AG04450 (cell line): Measurements from ENCODE around the gene IDUA. TPM values are rescaled to one million over a fixed set of nuclear protein-coding genes. Genes with fewer than 3 reads are reported as not detected.

Experiments
- CTCF ChIA-PET: fragments of 300-600, 350-600 bp; formaldehyde crosslinking; extraction: SDS; loops from one replicate; lab custom pipeline; 2022; ENCODE audit warnings: antibody characterized with exemption, inconsistent platforms; lab: Charles Lee
- POLR2A ChIA-PET: fragments of 350-600 bp; formaldehyde crosslinking; extraction: SDS; loops from one replicate; lab custom pipeline; 2021; ENCODE audit warnings: antibody characterized with exemption, inconsistent platforms; lab: Yijun Ruan, JAX
- DNase-seq: peaks from one replicate; pipeline ENCODE4 v3.0.0-alpha.2; 2011; ENCODE audit warnings: low read depth, low spot score
- H3K27ac ChIP-seq: one replicate; pipeline ENCODE4 v1.5.1; 2012; ENCODE audit warnings: low read depth, low read length, control low read depth
- H3K27me3 ChIP-seq: one replicate; pipeline ENCODE4 v1.6.0; 2012; ENCODE audit warnings: low read length; ENCODE audit not compliant: control insufficient read depth, insufficient read depth
- H3K4me3 ChIP-seq: 2 replicates; pipeline ENCODE4 v1.5.1; 2011; ENCODE audit warnings: mild to moderate bottlenecking, low read depth, low read length, control low read depth
- H3K9me3 ChIP-seq: 2 replicates; pipeline ENCODE4 v1.5.1; 2012; ENCODE audit warnings: low read length; ENCODE audit not compliant: control insufficient read depth, insufficient read depth
- CTCF ChIP-seq: IDR thresholded peaks from 2 replicates; pipeline ENCODE4 v1.5.1; 2011; ENCODE audit warnings: low read depth, low read length, control low read depth, inconsistent platforms
- polyA plus RNA-seq: library from polyadenylated mRNA; depleted of rRNA; stranded (reverse); fragments of >200 nt; gene quantifications from 2 replicates; pipeline ENCODE4 v1.2.3, GENCODE V29; 2011

The IDUA gene
- polyA plus RNA-seq, 1 experiment = 3.9 TPM

DNA sequence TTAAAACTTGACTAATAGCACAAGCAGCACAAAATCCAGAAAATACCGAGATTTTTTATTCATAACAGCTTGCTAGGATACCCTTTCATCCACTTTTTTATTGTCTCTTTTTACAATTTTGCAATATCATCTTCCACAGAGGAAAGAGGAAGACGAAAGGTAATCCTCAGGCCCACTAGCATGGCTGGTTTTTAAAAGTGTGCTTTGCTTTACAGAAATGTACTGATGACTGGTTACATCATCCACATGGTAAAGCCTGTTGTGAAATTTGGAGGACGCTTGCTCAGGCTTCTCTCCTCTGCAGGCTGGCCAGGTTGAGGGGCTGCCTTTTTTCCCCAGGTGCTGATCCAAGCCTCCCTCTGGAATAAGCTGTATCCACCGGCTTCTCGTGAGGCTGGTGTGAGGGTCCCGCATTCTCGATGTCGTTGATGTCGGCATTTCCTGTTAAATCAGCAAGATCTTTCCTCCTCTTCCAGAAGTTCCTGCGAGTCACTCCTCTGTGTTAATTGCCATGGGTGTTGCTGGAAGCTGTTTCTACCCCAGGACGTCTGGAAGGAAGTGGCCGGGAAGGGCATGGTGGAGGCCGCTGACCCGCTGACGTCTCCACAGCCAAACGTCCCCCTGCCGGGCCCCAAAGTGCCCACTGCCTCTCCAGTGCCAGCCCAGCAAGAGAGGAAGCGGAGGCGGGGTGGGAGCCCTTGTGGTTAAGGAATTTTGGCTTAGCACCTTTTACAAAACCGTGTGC, 7.7 kb upstream of the IDUA start:
- CTCF ChIA-PET = interaction anchor here (1.2 kb wide), 1 partner anchor 8 kb away, joined by 5 read pairs; no protein-coding TSS in a partner anchor
- H3K9me3 ChIP-seq = peaks cover 4% of the 10 kb centered on the region; the same call in 1 of the 2 replicates
- H3K27me3 ChIP-seq = no peaks in the 10 kb centered on the region
- peak; percentile 20 for DNase-seq
- no peak overlapping the region for H3K4me3 ChIP-seq
- no peak overlapping the region for H3K27ac ChIP-seq
- POLR2A ChIA-PET = interaction anchor here (1.3 kb wide), 1 partner anchor 47 kb away, joined by 3 read pairs; the partner anchor contains the start of genes GAK and TMEM175
- TF ChIP-seq CTCF = no peak

DNA sequence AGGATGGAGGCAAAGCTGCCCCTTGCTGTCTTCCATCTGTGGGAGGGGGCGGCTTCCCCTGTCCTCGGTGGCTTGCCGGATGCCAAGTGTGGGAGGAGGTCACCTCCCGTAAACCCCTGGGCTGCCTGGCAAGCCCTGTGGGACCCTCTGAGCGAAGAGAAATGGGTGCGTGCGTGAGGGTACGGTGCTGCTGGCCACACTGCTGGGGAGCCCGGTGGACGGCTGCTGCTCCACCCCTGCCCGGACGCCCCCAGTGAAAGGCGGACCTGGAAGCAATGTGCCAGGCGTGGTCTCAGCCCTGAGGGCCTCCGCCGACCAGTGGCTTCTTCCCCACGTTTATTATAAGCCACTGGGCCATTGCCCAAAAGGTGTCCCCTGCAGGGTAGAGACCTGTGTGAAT, 4.6 kb upstream of the IDUA start:
- no peak for TF ChIP-seq CTCF
- ChIA-PET CTCF (no interaction called here), POLR2A (no interaction called here)
- Histone ChIP-seq H3K27me3 (no peaks in the 10 kb centered on the region), H3K4me3 (no peak overlapping the region), H3K27ac (no peak overlapping the region), H3K9me3 (no peaks in the 10 kb centered on the region; the same call in 1 of the 2 replicates)
- DNase-seq = no peak

DNA sequence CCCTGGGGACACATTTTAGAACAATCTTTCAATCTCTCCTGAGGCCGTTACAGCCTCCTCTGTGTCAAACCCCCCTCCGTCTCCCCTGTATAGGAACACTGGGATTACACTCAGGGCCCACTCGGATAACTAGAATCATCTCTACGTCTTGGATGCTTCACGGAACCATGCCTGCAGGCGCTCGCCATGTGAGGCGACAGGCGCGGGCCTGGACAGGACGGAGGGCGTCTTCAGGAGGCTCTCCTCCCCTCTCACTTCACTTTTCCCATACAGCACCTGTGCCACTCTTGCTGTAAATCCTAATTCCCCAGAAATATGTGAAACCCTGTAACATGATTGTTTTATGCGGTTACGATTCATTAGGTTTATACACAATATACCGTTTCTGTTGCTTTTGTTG, 4.0 kb upstream of the IDUA start:
- no peaks in the 10 kb centered on the region for H3K27me3 ChIP-seq
- no peaks in the 10 kb centered on the region; the same call in 1 of the 2 replicates for H3K9me3 ChIP-seq
- H3K4me3 ChIP-seq = no peak overlapping the region
- no peak for DNase-seq
- no peak overlapping the region for H3K27ac ChIP-seq
- ChIA-PET CTCF (no interaction called here), POLR2A (no interaction called here)
- no peak for TF ChIP-seq CTCF

GRCh38 chr4:984336-985054, 2.3 kb upstream of the IDUA start:
- TF ChIP-seq CTCF = no peak
- POLR2A ChIA-PET = no interaction called here

More at GRCh38 chr4:984336-985054, 2.3 kb upstream of the IDUA start:
- DNase-seq = no peak
- Histone ChIP-seq H3K4me3 (no peak overlapping the region), H3K27ac (no peak overlapping the region), H3K27me3 (no peaks in the 10 kb centered on the region), H3K9me3 (no peaks in the 10 kb centered on the region; the same call in 1 of the 2 replicates)
- CTCF ChIA-PET = no interaction called here
